Testis (tissue), 3 donors: ENCODE measurements around the gene LCN10. TPM values are rescaled to one million over a fixed set of nuclear protein-coding genes. Genes with fewer than 3 reads are reported as not detected.

Experiments used
- DNase-seq: peaks from one replicate; pipeline ENCODE4 v3.0.0-alpha.2; 2019
- H3K27ac ChIP-seq, 2 donors: fragments of 200-600 bp; sonication (generic); one replicate each; pipeline ENCODE4 v1.5.1; 2019
- H3K27me3 ChIP-seq: fragments of 200-600 bp; sonication (generic); one replicate; pipeline ENCODE4 v1.5.1; 2019
- H3K36me3 ChIP-seq: fragments of 200-600 bp; sonication (generic); one replicate; pipeline ENCODE4 v1.5.1; 2017; ENCODE audit warnings: low read depth; ENCODE audit errors: missing control alignments
- H3K4me1 ChIP-seq: fragments of 200-600 bp; sonication (generic); one replicate; pipeline ENCODE4 v1.5.1; 2019
- H3K4me3 ChIP-seq, 2 donors: fragments of 200-600 bp; sonication (generic); one replicate each; pipeline ENCODE4 v1.5.1; 2017 to 2019
- H3K9me3 ChIP-seq: fragments of 200-600 bp; sonication (generic); one replicate; pipeline ENCODE4 v1.5.1; 2017
- POLR2A ChIP-seq: fragments of 450-650 bp; IDR thresholded peaks from one replicate; pipeline ENCODE4 v1.6.1; 2017; ENCODE audit warnings: antibody characterized with exemption, mild to moderate bottlenecking, moderate library complexity
- WGBS, 2 donors: methylation state at CpG; one replicate each; pipeline ENCODE4 v1.1.5; 2018; 5-methylcytosine and 5-hydroxymethylcytosine counted together
- intact Hi-C: fragments of 100-400 bp; cut with DNase I; formaldehyde crosslinking; loops from one replicate; pipeline ENCODE4 v1.15.1; 2023; ENCODE audit warnings: low total_unique reads
- polyA plus RNA-seq: library from polyadenylated mRNA; stranded (reverse); fragments of 350-450 nt; fragmentation: Illumina TruSeq; extraction: RNeasy Lipid Tissue Mini Kit (QIAGEN cat#74804); gene quantifications from one replicate; pipeline ENCODE4 v1.2.3, GENCODE V29; 2014; ENCODE audit warnings: low read depth, low replicate concordance; ENCODE audit not compliant: insufficient read depth
- total RNA-seq, 2 donors: library from RNA; depleted of rRNA; stranded (reverse); fragments of >200 nt; gene quantifications; one replicate each; pipeline ENCODE4 v1.2.3, GENCODE V29; 2016
- TF ChIP-seq, protein P1 (sequence below), 3 experiments: fragments of 450-650 bp in 2 of 3; fragments of 200-600 bp in 1 of 3; sonication (generic) in 1 of 3; IDR thresholded peaks; one replicate each; pipeline ENCODE4 v1.5.1; 2016 to 2019; ENCODE audit warnings: antibody characterized with exemption in 3 of 3, mild to moderate bottlenecking in 2 of 3, moderate library complexity in 1 of 3

LCN10 gene
- total and polyA plus RNA-seq, 3 donors from 2014 or later: 8.3 to 11.7 (median 8.7) TPM

DNA sequence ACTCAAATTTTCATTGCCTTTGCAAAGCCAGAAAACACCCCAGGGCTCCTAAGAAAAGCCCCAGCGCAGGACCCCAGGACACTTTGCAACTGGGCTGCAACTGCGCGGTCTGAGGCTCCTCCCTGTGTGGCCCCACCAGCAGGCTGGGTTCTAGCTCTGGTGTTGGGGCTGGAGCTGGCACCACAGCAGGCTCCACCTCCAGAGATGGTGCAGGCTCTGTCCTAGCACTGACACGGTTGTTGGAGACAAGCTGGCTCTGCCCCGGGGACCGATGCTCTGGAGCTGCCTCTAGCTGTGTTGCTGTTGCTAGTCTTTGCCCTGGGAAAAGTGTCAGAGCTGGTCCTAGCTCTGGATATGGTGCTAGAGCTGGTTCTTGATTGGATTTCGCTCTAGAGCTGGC, 13.6 kb downstream of the LCN10 start:
- Histone ChIP-seq H3K9me3 (no peaks in the 10 kb centered on the region), H3K27me3 (no peaks in the 10 kb centered on the region), H3K27ac (no peak overlapping the region), H3K4me3 (peak overlapping the region in 1 of 2 donors; percentile 89), H3K36me3 (no peaks in the 10 kb centered on the region), H3K4me1 (peaks cover 22% of the 10 kb centered on the region)
- 50 to 68% methylated on average over 2 to 7 of the region's 7 CpGs for WGBS, 2 donors
- no peak for DNase-seq
- intact Hi-C loops: no loop called here
- TF ChIP-seq, protein P1, sequence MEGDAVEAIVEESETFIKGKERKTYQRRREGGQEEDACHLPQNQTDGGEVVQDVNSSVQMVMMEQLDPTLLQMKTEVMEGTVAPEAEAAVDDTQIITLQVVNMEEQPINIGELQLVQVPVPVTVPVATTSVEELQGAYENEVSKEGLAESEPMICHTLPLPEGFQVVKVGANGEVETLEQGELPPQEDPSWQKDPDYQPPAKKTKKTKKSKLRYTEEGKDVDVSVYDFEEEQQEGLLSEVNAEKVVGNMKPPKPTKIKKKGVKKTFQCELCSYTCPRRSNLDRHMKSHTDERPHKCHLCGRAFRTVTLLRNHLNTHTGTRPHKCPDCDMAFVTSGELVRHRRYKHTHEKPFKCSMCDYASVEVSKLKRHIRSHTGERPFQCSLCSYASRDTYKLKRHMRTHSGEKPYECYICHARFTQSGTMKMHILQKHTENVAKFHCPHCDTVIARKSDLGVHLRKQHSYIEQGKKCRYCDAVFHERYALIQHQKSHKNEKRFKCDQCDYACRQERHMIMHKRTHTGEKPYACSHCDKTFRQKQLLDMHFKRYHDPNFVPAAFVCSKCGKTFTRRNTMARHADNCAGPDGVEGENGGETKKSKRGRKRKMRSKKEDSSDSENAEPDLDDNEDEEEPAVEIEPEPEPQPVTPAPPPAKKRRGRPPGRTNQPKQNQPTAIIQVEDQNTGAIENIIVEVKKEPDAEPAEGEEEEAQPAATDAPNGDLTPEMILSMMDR (IDR thresholded peaks at IDR 0.05): no peak
- TF ChIP-seq POLR2A: no peak

DNA sequence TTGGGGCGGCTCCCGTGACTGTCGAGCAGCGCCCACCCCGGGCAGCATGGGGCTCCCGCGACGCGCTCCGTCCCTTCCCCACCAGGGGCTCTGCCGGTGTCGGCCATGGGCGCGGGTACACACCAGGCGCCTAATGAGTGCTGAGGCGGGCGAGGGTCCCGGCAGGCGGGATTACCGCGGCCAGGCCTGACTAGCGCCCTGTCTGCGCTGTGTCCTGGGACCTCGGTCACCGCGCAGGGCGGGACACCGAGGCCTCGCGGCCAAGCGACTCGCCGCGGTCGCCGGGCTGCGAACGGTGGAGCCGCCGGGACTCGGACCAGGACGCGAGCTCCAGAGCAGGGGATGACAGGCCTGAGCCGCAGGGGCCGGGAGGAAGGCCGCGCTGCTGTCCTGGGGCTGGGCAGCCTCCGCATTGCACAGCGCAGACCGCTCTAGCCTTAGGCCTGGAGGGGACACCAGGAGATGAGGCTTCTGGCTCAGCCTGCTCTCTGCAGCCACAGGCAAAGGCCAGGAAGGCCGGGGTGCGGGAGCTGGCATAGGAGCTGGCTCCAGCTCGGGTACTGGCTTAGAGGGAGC, 14.1 kb downstream of the LCN10 start:
- intact Hi-C loops: no loop called here
- Histone ChIP-seq H3K36me3 (peaks cover 3% of the 10 kb centered on the region), H3K27ac (peak overlapping the region; percentile 29 to 56), H3K4me1 (peaks cover 22% of the 10 kb centered on the region), H3K9me3 (no peaks in the 10 kb centered on the region), H3K27me3 (no peaks in the 10 kb centered on the region), H3K4me3 (peak overlapping the region; percentile 82 to 89)
- 0 to 14% methylated on average over 3 to 8 of the region's 53 CpGs for WGBS, 2 donors
- peak; percentile 40 for DNase-seq
- TF ChIP-seq, protein P1 (IDR thresholded peaks at IDR 0.05): peak in 1 of 3 experiments; percentile 1
- no peak for TF ChIP-seq POLR2A

DNA sequence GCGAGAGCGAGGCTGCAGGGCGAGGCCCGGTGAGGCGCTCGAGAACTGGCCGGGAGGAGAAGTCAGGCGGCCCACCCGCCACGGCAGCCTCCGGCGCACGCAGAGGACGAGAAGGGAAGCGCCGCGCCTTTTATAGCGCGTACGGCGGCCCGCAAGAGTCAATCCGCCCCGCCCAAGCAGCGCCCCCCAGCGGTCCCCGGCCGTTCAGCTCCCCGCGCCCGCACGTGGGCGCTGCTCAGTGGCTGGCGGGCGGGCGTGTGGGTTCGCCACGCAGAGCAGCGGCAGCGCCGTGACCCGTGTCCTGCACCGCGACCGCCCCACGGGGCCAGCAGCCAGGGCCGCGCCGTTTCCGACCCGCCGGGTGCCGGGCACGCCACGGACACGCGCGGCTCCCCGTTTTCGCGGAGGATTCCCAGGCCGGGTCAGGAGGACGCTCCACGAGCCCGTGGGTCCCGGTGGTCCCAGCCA, 14.6 kb downstream of the LCN10 start:
- Histone ChIP-seq H3K4me3 (peak overlapping the region; percentile 82 to 89), H3K4me1 (peaks cover 22% of the 10 kb centered on the region), H3K27ac (peak overlapping the region; percentile 56 to 68), H3K27me3 (no peaks in the 10 kb centered on the region), H3K36me3 (peaks cover 4% of the 10 kb centered on the region), H3K9me3 (no peaks in the 10 kb centered on the region)
- intact Hi-C loops: no loop called here
- peak; percentile 90 for DNase-seq
- peak; percentile 81 for TF ChIP-seq POLR2A
- TF ChIP-seq, protein P1 (IDR thresholded peaks at IDR 0.05): peak; percentile 83 to 100 (median 98)
- 1% methylated on average over 36 of the region's 66 CpGs; no CpG with 5 or more reads in 1 of the 2 donors for WGBS, 2 donors

DNA sequence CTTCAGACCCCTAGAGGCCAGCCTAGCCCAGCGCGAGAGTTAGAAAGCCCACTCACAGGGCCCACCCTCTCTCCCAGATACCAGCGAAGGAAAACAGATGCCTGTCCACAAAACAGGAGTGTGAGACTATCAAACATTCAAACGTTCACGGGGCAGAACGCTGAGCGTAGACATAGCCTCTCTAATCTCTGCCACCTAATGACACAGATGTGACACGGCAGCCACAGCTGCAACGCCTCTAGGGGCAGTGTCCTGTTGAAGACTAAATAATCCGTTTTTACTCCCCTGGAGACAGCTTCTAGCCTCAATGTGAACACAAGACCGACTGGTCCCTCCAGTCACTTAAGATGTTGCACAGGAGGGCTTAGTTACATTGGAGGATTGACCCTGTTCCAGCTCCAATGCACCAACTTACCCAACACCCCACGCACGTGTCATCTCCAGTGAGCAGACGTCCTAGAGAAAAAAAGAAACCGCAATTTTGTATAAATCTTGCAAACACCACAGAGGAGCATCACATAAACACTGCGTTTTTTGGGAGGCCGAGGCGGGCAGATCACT, 16.0 kb downstream of the LCN10 start:
- no peak overlapping the region for H3K27ac ChIP-seq
- H3K36me3 ChIP-seq: peaks cover 4% of the 10 kb centered on the region
- peak overlapping the region in 1 of 2 donors; percentile 89 for H3K4me3 ChIP-seq
- H3K9me3 ChIP-seq: no peaks in the 10 kb centered on the region
- no peak for DNase-seq
- peaks cover 22% of the 10 kb centered on the region for H3K4me1 ChIP-seq
- 28 to 31% methylated on average over 18 of the region's 18 CpGs for WGBS, 2 donors
- TF ChIP-seq, protein P1 (IDR thresholded peaks at IDR 0.05): peak in 2 of 3 experiments; percentile 4 to 16
- no peak for TF ChIP-seq POLR2A
- intact Hi-C loops: no loop called here
- H3K27me3 ChIP-seq: no peaks in the 10 kb centered on the region
